Nephron (organoid): ENCODE results near the gene SLC25A22.

Experiments used
- H3K27ac Mint-ChIP-seq, 3 experiments: 2 replicates each; pipeline ENCODE4 v1.8.0; 2020; ENCODE audit warnings: mixed read lengths in 3 of 3, mild to moderate bottlenecking in 2 of 3, moderate library complexity in 1 of 3
- H3K27me3 Mint-ChIP-seq: 2 replicates; pipeline ENCODE4 v1.8.0; 2021; ENCODE audit warnings: low read depth, mild to moderate bottlenecking, moderate library complexity, mixed read lengths
- H3K36me3 Mint-ChIP-seq: 2 replicates; pipeline ENCODE4 v1.8.0; 2020; ENCODE audit warnings: low read depth, mixed read lengths
- H3K4me1 Mint-ChIP-seq: 2 replicates; pipeline ENCODE4 v1.8.0; 2020; ENCODE audit warnings: mixed read lengths
- H3K4me3 Mint-ChIP-seq, 3 experiments: 2 replicates each; pipeline ENCODE4 v1.8.0; 2020; ENCODE audit warnings: mild to moderate bottlenecking in 3 of 3, mixed read lengths in 3 of 3, moderate library complexity in 2 of 3
- H3K9me3 Mint-ChIP-seq: 2 replicates; pipeline ENCODE4 v1.8.0; 2020; ENCODE audit warnings: mixed read lengths
- TF ChIP-seq, protein P1 (sequence below), 3 experiments: fragments of 200-600 bp; sonication (generic); IDR thresholded peaks; one replicate each; pipeline ENCODE4 v1.5.0; 2021; ENCODE audit warnings: antibody characterized with exemption in 3 of 3; ENCODE audit not compliant: unreplicated experiment in 3 of 3

Gene SLC25A22

DNA sequence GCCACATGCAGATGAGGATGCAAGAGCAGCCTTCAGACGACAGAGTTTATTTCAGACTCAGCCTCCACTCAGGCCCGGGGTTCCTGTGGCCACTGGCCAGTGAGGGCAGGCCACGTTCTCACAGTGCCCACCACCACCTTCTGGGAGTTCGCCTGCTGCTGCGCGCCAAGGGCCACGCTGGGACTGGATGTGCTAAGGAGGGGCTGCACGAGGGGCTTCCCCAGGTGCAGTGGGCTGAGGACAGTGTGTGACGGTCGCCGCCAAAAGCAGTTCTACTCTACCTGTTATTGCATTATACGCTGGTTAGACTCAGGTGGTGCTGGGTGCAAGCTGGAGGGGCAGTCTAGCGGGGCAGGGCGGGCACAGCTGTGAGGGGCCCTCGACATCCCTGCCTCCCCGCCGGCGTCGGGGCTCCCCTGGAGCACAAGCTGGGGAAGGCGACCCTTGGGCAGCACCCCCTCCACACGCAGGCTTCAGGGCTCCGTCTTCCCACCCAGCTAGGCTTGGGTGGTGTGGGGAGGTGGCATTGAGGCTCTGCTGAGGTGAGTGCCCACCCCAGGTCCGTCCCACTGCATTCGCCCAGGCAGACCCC, 10.9 kb downstream of the SLC25A22 start:
- no peaks in the 10 kb centered on the region for H3K9me3 Mint-ChIP-seq
- no peak overlapping the region for H3K4me3 Mint-ChIP-seq
- H3K27ac Mint-ChIP-seq, result no peak overlapping the region
- peaks cover 9% of the 10 kb centered on the region for H3K36me3 Mint-ChIP-seq
- TF ChIP-seq, protein P1, sequence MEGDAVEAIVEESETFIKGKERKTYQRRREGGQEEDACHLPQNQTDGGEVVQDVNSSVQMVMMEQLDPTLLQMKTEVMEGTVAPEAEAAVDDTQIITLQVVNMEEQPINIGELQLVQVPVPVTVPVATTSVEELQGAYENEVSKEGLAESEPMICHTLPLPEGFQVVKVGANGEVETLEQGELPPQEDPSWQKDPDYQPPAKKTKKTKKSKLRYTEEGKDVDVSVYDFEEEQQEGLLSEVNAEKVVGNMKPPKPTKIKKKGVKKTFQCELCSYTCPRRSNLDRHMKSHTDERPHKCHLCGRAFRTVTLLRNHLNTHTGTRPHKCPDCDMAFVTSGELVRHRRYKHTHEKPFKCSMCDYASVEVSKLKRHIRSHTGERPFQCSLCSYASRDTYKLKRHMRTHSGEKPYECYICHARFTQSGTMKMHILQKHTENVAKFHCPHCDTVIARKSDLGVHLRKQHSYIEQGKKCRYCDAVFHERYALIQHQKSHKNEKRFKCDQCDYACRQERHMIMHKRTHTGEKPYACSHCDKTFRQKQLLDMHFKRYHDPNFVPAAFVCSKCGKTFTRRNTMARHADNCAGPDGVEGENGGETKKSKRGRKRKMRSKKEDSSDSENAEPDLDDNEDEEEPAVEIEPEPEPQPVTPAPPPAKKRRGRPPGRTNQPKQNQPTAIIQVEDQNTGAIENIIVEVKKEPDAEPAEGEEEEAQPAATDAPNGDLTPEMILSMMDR (IDR thresholded peaks at IDR 0.05; ENCODE audit: unreplicated experiment in 3 of 3), result no peak
- H3K27me3 Mint-ChIP-seq, result no peaks in the 10 kb centered on the region
- peaks cover 20% of the 10 kb centered on the region for H3K4me1 Mint-ChIP-seq

DNA sequence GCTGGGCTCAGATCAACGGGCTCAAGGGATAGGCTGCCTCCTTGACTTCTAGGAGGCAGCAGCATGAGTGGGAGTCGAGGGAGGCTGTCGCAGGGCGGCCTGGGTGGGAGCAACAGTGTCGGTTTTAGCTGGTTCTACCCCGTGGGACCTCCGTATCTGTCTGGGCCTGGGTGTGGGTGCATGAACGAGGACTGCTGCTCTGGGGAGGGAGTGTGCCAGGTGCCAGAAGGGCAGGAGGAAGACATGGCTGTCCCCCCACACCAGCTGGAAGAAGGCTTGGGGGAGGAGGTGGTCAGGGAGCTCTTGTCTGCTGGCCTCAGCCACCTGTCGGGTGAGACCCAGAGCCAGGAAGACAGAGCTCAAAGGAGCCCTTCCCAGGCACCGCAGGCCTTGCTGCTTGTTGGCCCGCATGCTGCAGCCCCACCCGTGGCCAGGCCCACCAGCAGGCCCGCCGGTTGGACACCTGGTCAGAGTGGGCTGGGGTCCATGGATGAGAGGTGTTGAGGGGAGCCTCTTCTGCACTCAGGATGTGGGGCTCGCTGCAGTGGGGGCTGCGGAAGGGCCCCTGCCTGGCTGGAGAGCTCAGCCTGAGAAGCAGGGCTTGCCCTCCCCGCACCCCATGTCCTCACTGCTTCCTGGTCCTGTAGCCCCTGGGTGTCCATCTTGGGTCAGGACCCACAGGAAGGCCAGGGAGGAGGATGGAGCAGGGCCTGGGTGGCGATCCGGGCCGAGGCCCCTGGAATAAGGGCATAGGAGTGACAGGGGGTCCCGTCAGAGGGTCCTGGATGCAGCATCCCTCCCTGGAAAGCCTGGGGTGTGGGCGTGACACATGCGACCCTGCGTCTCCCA, 11.6 kb downstream of the SLC25A22 start:
- Mint-ChIP-seq H3K36me3 (peaks cover 9% of the 10 kb centered on the region), H3K27ac (peak overlapping the region in 2 of 3 experiments; percentile 68 to 84), H3K27me3 (no peaks in the 10 kb centered on the region), H3K9me3 (no peaks in the 10 kb centered on the region), H3K4me1 (peaks cover 20% of the 10 kb centered on the region), H3K4me3 (no peak overlapping the region)
- TF ChIP-seq, protein P1 (IDR thresholded peaks at IDR 0.05; ENCODE audit: unreplicated experiment in 3 of 3), result no peak

DNA sequence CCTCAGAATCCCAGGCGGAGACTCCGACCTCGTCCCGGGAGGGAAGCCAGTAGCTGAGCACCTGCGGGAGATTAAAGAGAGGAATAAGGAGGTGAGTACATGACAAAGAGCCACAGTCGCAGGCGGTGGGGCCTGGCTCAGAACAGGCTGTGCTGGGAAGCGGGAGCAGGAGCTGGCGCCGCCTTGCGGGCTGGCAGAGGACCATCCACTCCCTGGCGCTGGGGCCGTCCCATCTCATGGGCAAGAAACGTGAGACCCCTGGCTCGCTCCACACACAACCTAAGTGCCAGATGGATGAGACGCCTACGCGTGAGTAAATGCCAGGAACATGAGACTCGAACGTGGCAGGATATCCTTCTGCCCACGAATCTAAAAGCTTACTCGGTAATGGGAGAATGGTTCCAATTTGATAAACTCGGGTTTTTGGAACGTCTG, 14.5 kb downstream of the SLC25A22 start:
- peaks cover 6% of the 10 kb centered on the region for H3K27me3 Mint-ChIP-seq

DNA sequence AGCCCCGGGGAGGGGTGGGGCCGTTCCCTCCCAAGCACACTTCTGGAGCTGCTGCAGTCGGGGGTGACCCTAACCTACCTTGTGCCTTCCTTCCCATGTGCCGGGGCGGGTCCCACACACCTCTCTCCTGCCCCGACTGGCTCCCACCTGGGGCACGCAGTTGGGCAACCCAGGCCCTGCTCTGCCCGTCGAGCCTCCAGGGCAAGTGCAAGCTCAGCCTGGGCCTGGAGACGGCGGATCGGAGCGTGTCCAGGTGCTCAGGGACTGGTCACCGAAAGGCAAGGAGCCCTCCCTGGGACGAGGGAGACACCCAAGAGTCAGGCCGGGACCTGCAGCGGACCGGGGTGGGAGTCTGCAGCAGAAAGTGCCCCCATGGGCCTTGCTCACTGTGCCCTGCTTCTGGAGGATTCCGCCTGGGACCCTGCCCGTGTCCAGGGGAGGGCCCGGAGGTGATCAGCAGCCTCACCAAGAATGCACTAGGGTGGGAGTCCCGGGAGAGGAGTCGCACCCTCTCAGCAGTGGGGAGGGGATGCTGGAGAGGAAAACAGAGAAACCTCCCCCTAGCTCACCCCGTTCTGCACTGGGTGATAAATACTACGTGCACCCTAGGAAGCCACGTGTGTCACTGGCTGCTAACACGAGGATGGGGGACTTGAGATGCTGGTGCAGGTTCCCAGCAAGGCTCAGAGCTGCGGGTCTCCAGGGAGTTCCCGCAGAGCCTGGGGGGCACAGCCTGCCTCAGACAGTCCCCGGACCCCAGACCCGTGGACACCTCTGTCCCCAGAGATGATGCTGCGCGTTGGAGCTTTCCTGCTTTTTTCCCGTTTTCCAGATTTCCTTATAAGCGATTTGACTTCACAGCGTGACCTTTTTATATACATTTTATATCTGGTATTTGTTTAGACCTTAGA, 15.6 kb downstream of the SLC25A22 start:
- Mint-ChIP-seq H3K27ac (no peak overlapping the region), H3K9me3 (no peaks in the 10 kb centered on the region), H3K27me3 (peaks cover 6% of the 10 kb centered on the region), H3K4me3 (peak overlapping the region in 1 of 3 experiments; percentile 28), H3K36me3 (peaks cover 6% of the 10 kb centered on the region), H3K4me1 (peaks cover 20% of the 10 kb centered on the region)
- TF ChIP-seq, protein P1 (IDR thresholded peaks at IDR 0.05; ENCODE audit: unreplicated experiment in 3 of 3), result no peak

More for the DNA sequence above, 14.5 kb downstream of the SLC25A22 start:
- Mint-ChIP-seq H3K27ac (peak overlapping the region; percentile 41 to 80 (median 60)), H3K9me3 (no peaks in the 10 kb centered on the region), H3K4me1 (peaks cover 20% of the 10 kb centered on the region), H3K36me3 (peaks cover 6% of the 10 kb centered on the region), H3K4me3 (peak overlapping the region; percentile 30 to 50 (median 37))
- TF ChIP-seq, protein P1 (IDR thresholded peaks at IDR 0.05; ENCODE audit: unreplicated experiment in 3 of 3), result peak; percentile 72 to 86 (median 75)

DNA sequence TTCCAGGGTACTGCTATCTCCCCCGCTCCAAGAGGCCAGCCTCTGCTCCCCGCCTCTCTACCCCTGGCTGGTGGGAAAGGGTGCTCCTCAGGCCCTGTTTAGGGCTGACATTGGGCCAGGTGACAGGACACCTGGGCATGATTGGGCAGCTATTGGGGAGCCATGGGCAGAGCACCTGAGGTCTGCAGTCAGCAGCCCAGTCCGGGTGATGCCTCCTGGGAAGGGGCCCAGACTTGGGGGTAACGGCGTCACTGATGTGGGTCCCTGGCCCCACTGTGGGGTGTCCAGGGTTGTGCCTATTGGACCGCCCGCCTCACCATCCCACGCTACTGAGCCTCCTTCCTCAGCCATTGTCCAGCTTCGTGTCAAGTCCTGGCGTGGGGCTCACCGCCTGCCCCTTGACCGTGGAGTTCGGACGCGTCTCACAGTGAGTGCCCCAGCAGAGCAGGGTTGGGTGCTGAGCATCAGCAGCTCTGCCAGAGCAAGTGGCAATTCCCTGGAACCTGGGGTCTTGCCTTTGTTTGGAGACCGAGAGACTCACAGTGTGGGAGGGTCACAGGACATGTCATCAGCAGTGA, 18.0 kb downstream of the SLC25A22 start:
- H3K4me1 Mint-ChIP-seq, result peaks cover 16% of the 10 kb centered on the region
- peak overlapping the region; percentile 34 to 84 (median 46) for H3K4me3 Mint-ChIP-seq
- H3K9me3 Mint-ChIP-seq, result no peaks in the 10 kb centered on the region
- H3K27ac Mint-ChIP-seq, result no peak overlapping the region
- TF ChIP-seq, protein P1 (IDR thresholded peaks at IDR 0.05; ENCODE audit: unreplicated experiment in 3 of 3), result no peak
- peaks cover 6% of the 10 kb centered on the region for H3K36me3 Mint-ChIP-seq
- peaks cover 6% of the 10 kb centered on the region for H3K27me3 Mint-ChIP-seq
